SIG-M5 treated with dmso at 0.1 percent for 504 hours (cell line): Measurements from ENCODE around the gene EEF2.
"Not testable (repeated sequence)": the region's sequence is repeated elsewhere in the genome, so short reads cannot be mapped to it uniquely, and the experiment has no call there.

Experiments
- DNase-seq: peaks from one replicate; lab custom pipeline; 2025; ENCODE audit not compliant: unreplicated experiment; lab: John Stamatoyannopoulos, UW

Gene EEF2

GRCh38 chr19:3970313-3970807 lies 14.9 kb downstream of the EEF2 start:
- DNase-seq, result no peak

- DNase-seq, result no peak
Observed at GRCh38 chr19:3969435-3970312, 15.6 kb downstream of the EEF2 start.

- peak; percentile 72 for DNase-seq
Observed at GRCh38 chr19:3968556-3969434, 16.5 kb downstream of the EEF2 start.

- not testable (repeated sequence) for DNase-seq
Observed at GRCh38 chr19:3967983-3968382, 17.3 kb downstream of the EEF2 start.

GRCh38 chr19:3966051-3967017 lies 18.9 kb downstream of the EEF2 start:
- no peak for DNase-seq

GRCh38 chr19:3964256-3965194 lies 20.7 kb downstream of the EEF2 start:
- DNase-seq, result no peak

- DNase-seq, result no peak
Observed at GRCh38 chr19:3963458-3964255, 21.6 kb downstream of the EEF2 start.

GRCh38 chr19:3961007-3961406 lies 24.3 kb downstream of the EEF2 start:
- DNase-seq, result no peak

GRCh38 chr19:3959766-3960131 lies 25.5 kb downstream of the EEF2 start:
- no peak for DNase-seq

- no peak for DNase-seq
Observed at GRCh38 chr19:3958836-3959765, 26.2 kb downstream of the EEF2 start.

GRCh38 chr19:3955688-3956087 lies 29.6 kb downstream of the EEF2 start:
- DNase-seq, result no peak

GRCh38 chr19:3955276-3955675 lies 30.0 kb downstream of the EEF2 start:
- not testable (repeated sequence) for DNase-seq

GRCh38 chr19:3954107-3954506 lies 31.2 kb downstream of the EEF2 start:
- DNase-seq, result no peak

GRCh38 chr19:3952755-3953276 lies 32.4 kb downstream of the EEF2 start:
- not testable (repeated sequence) for DNase-seq

- no peak for DNase-seq
Observed at GRCh38 chr19:3950871-3951861, 34.1 kb downstream of the EEF2 start.
